B cell (primary cell): ENCODE measurements around the gene COLGALT1. TPM values are rescaled to one million over a fixed set of nuclear protein-coding genes. Genes with fewer than 3 reads are reported as not detected.

Source experiments
- ATAC-seq: fragments of 200-7000 bp; cut with Tn5 transposase; one replicate; pipeline ENCODE4 v1.10.0; 2021; ENCODE audit warnings: low read depth, mild to moderate bottlenecking, moderate number of reproducible peaks, moderate library complexity
- CTCF ChIA-PET: fragments of 350-600 bp; sonication (Branson Sonifier 250); formaldehyde crosslinking; loops from one replicate; lab custom pipeline; 2021; ENCODE audit warnings: antibody characterized with exemption, inconsistent platforms; lab: Charles Lee
- POLR2A ChIA-PET: fragments of 350-600 bp; sonication (Branson Sonifier 250); formaldehyde crosslinking; loops from one replicate; lab custom pipeline; 2021; ENCODE audit warnings: antibody characterized with exemption; lab: Charles Lee
- DNase-seq: peaks from one replicate; pipeline ENCODE4 v3.0.0; 2013
- H2AFZ ChIP-seq: 2 replicates; pipeline ENCODE4 v1.6.1; 2012; ENCODE audit warnings: mild to moderate bottlenecking, low read depth, low read length; ENCODE audit not compliant: insufficient read depth, poor library complexity, severe bottlenecking
- H3K27ac ChIP-seq, 2 donors: 1 replicate in 1 of 2; 2 replicates in 1 of 2; pipeline ENCODE4 v1.5.1; 2012 to 2013; ENCODE audit warnings: low read length in 2 of 2, mild to moderate bottlenecking in 2 of 2, moderate library complexity in 1 of 2
- H3K27me3 ChIP-seq, 4 experiments: fragments of 200-600 bp in 1 of 4; sonication (generic) in 1 of 4; replicated peaks in 1 of 4; 1 replicate in 2 of 4; 2 replicates in 2 of 4; pipeline versions ENCODE4 v1.6.1 to v1.7.0; 2013 to 2016; ENCODE audit warnings: low read length in 3 of 4, mild to moderate bottlenecking in 2 of 4, mixed read lengths in 1 of 4, moderate library complexity in 1 of 4; ENCODE audit not compliant: insufficient read depth in 4 of 4, control insufficient read depth in 3 of 4; ENCODE audit errors: control extremely low read depth in 1 of 4
- H3K36me3 ChIP-seq, 2 experiments: replicated peaks in 1 of 2; 1 replicate in 1 of 2; 2 replicates in 1 of 2; pipeline versions ENCODE4 v1.6.1 to v1.7.1; 2013; ENCODE audit warnings: low read length in 1 of 2; ENCODE audit not compliant: insufficient read depth in 2 of 2, control insufficient read depth in 1 of 2; ENCODE audit errors: control extremely low read depth in 1 of 2, extremely low read depth in 1 of 2
- H3K4me1 ChIP-seq, 2 donors: fragments of 200-600 bp in 1 of 2; sonication (generic) in 1 of 2; 1 replicate in 1 of 2; 2 replicates in 1 of 2; pipeline versions ENCODE4 v1.5.1 to v1.6.1; 2013 to 2017; ENCODE audit warnings: low read length in 2 of 2; ENCODE audit not compliant: control insufficient read depth in 2 of 2, insufficient read depth in 2 of 2
- H3K4me2 ChIP-seq: replicated peaks from 2 replicates; pipeline ENCODE3; 2012; ENCODE audit warnings: mild to moderate bottlenecking, low read depth, low read length; ENCODE audit not compliant: poor library complexity, severe bottlenecking
- H3K4me3 ChIP-seq, 5 experiments: fragments of 200-600 bp in 1 of 5; sonication (generic) in 1 of 5; 1 replicate in 3 of 5; 2 replicates in 2 of 5; pipeline versions ENCODE4 v1.5.1 to v1.7.0; 2011 to 2016; ENCODE audit warnings: low read length in 4 of 5, mild to moderate bottlenecking in 4 of 5, low read depth in 2 of 5, control low read depth in 1 of 5, moderate library complexity in 1 of 5; ENCODE audit not compliant: insufficient read depth in 1 of 5; ENCODE audit errors: control extremely low read depth in 1 of 5, extremely low read depth in 1 of 5
- H3K79me2 ChIP-seq: fragments of 200-600 bp; sonication (generic); one replicate; pipeline ENCODE4 v1.6.0; 2016; ENCODE audit warnings: low read length; ENCODE audit not compliant: control insufficient read depth, insufficient read depth
- H3K9ac ChIP-seq: fragments of 200-600 bp; sonication (generic); 2 replicates; pipeline ENCODE4 v1.6.1; 2017; ENCODE audit warnings: mild to moderate bottlenecking, low read length, moderate library complexity
- H3K9me3 ChIP-seq, 3 donors: one replicate each; pipeline versions ENCODE4 v1.6.1 to v1.7.1; 2013; ENCODE audit warnings: low read length in 2 of 3; ENCODE audit not compliant: control insufficient read depth in 2 of 3, insufficient read depth in 1 of 3; ENCODE audit errors: control extremely low read depth in 1 of 3
- H4K20me1 ChIP-seq: 2 replicates; pipeline ENCODE4 v1.6.0; 2012; ENCODE audit warnings: mild to moderate bottlenecking, low read length; ENCODE audit not compliant: insufficient read depth, control insufficient read depth, poor library complexity, severe bottlenecking
- H3K27ac Mint-ChIP-seq: one replicate; pipeline ENCODE4 v1.8.0; 2021; ENCODE audit warnings: mixed read lengths
- H3K27me3 Mint-ChIP-seq: one replicate; pipeline ENCODE4 v1.8.0; 2021; ENCODE audit warnings: mixed read lengths
- H3K4me1 Mint-ChIP-seq: one replicate; pipeline ENCODE4 v1.8.0; 2021; ENCODE audit warnings: mixed read lengths
- H3K4me3 Mint-ChIP-seq: one replicate; pipeline ENCODE4 v1.8.0; 2021; ENCODE audit warnings: mixed read lengths
- H3K9me3 Mint-ChIP-seq: one replicate; pipeline ENCODE4 v1.8.0; 2022; ENCODE audit warnings: mixed read lengths; ENCODE audit not compliant: insufficient read depth
- CTCF ChIP-seq: fragments of 200-600 bp; IDR thresholded peaks from one replicate; pipeline ENCODE4 v1.8.0; 2022; ENCODE audit warnings: antibody characterized with exemption, mild to moderate bottlenecking
- EZH2 ChIP-seq: IDR thresholded peaks from 2 replicates; pipeline ENCODE4 v1.6.1; 2012; ENCODE audit warnings: borderline replicate concordance, low read depth, mild to moderate bottlenecking, moderate library complexity, low read length; ENCODE audit not compliant: insufficient read depth, poor library complexity, severe bottlenecking
- WGBS: methylation state at CpG from one replicate; pipeline ENCODE4 v1.1.5; 2013; ENCODE audit warnings: missing lambda C conversion rate; ENCODE audit not compliant: insufficient coverage; 5-methylcytosine and 5-hydroxymethylcytosine counted together
- intact Hi-C: fragments of 100-400 bp; cut with micrococcal nuclease; formaldehyde crosslinking; loops from one replicate; pipeline ENCODE4 v1.10.0; 2022
- polyA plus RNA-seq: library from polyadenylated mRNA; depleted of rRNA; stranded (reverse); fragments of >200 nt; gene quantifications from 2 replicates; pipeline ENCODE4 v1.2.3, GENCODE V29; 2012
- total RNA-seq, 2 donors: library from RNA; stranded (reverse); fragments of 120-200 nt in 1 of 2; gene quantifications; 1 replicate in 1 of 2; 2 replicates in 1 of 2; pipeline versions ENCODE4 v1.2.3 to v1.2.4, GENCODE V29; 2013 to 2022

COLGALT1 gene
- total and polyA plus RNA-seq, 2 donors (not counting 1 experiment from before 2014, with no cell fraction given) = 108 to 126 TPM

- Histone ChIP-seq H3K27me3 (no peaks in the 10 kb centered on the region), H3K36me3 (peaks cover 3 to 36% of the 10 kb centered on the region in 2 experiments), H3K9me3 (no peaks in the 10 kb centered on the region), H3K27ac (peak overlapping the region; percentile 61 to 67), H3K4me2 (peak overlapping the region; percentile 98), H4K20me1 (peaks cover 36% of the 10 kb centered on the region), H2AFZ (peak overlapping the region; percentile 66), H3K9ac (peak overlapping the region; percentile 37), H3K79me2 (peaks cover 37% of the 10 kb centered on the region), H3K4me1 (peaks cover 13 to 18% of the 10 kb centered on the region in 2 donors), H3K4me3 (peak overlapping the region in 4 of 5 experiments; percentile 11 to 85 (median 78))
- POLR2A ChIA-PET = interaction anchor here (0.5 to 1.5 kb wide), 10 partner anchors 9 to 1039 kb away, joined by 3 to 15 read pairs (median 6); partner anchors contain the start of gene PGLS
- ATAC-seq = peak; percentile 4
- H3K4me3 Mint-ChIP-seq = peak overlapping the region; percentile 86
- peaks cover 16% of the 10 kb centered on the region for H3K4me1 Mint-ChIP-seq
- 14% methylated on average over 15 of the region's 19 CpGs for WGBS
- intact Hi-C loops = loop anchor here (1.0 to 10.0 kb wide), 7 partner anchors 16 to 150 kb away; partner anchors contain the start of gene BST2
- TF ChIP-seq CTCF (no peak), EZH2 (no peak)
- no peak for DNase-seq
- CTCF ChIA-PET = interaction anchor here (0.9 to 1.3 kb wide), 2 partner anchors 31 to 59 kb away, joined by 4 to 5 read pairs; no protein-coding TSS in a partner anchor
- H3K27me3 Mint-ChIP-seq = no peaks in the 10 kb centered on the region
- H3K27ac Mint-ChIP-seq = peak overlapping the region; percentile 81
- no peaks in the 10 kb centered on the region for H3K9me3 Mint-ChIP-seq
These were observed 425 bp upstream of the COLGALT1 start for GRCh38 chr19:17554968-17555479.
